Fibroblast of skin of back (primary cell): ENCODE results near the gene SLC25A38. TPM values are rescaled to one million over a fixed set of nuclear protein-coding genes. Genes with fewer than 3 reads are reported as not detected.
A peak's percentile ranks its signal among the peaks of the same experiment; 100 is the strongest.
"Not testable (repeated sequence)": the region's sequence is repeated elsewhere in the genome, so short reads cannot be mapped to it uniquely, and the experiment has no call there.

Experiments
- DNase-seq: peaks from one replicate; pipeline ENCODE4 v3.0.0-alpha.2; 2013
- polyA plus RNA-seq, 2 experiments: library from polyadenylated mRNA; unstranded; fragments of 120-200 nt; gene quantifications; one replicate each; pipeline ENCODE4 v1.2.1, GENCODE V29; 2013; ENCODE audit not compliant: insufficient read length in 2 of 2

Gene SLC25A38
- 24.7 TPM for polyA plus RNA-seq (2013, experiment 1 of 2; ENCODE audit: insufficient read length)
- 15.8 TPM for polyA plus RNA-seq (2013, experiment 2 of 2; ENCODE audit: insufficient read length)

DNA sequence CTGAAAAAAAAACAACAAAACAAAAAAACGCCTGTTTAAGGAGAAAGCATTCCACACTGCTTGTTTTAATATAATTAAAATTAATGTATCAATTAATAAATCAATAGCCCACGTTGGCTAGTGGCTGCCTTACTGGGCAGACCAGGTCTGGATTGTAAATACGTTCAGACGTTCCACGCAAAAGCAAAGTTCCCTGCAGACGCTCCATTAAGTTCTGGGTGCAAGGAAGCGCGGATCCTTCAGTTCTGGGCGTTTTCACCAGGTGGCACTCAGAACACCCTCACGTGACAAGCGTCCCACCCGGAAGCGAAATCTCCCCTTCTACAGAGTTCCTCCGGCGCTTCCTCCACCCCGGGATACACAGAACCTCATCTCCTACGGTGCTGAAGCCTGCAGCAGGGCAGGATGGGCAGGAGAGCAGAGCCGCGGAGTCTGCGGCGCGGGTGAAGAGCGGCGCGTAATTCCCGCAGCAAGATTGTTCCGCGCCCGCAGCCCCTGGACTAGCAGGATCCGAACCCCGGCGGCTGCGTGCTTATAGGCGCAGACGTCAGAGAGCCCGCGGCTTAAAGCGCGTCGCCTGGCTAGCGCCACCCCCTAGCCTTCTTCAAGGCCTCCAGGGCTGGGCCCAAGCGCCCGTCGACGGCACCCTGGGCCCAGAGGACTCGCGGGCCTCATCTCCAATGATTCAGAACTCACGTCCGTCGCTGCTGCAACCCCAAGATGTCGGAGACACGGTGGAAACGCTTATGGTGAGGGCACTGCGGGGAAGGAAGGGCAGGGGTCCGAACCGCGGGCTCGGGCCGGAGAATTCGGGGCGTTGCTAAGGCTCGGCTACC lies at the start of gene SLC25A38:
Gene SLC25A38, plus strand, starts transcription at position 326 of the 836 bp plus-strand sequence. Its CDS starts 355 bp downstream, at position 681.
- peak; percentile 84 for DNase-seq

- DNase-seq, result no peak
Measured at GRCh38 chr3:39333607-39334006, 49.6 kb upstream of the SLC25A38 start.

DNA sequence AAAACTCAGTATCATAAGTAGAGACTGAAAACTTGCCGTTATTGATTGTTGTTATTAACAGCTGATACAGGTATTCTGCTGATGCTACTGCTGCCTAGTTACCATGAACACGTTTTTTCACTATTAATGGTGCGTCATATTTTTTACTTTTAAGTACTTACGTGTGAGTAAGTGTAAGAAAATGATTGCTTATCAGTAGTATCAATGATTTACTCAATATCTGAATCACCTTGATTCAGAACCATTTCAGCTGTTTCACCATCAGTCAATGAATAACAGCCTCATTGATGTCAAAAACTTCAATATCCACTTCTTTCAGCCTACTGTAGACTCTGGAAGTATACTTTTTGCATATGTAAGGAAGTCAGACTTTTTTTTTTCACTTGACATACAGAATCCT lies 49.0 kb upstream of the SLC25A38 start:
- no peak for DNase-seq

DNA sequence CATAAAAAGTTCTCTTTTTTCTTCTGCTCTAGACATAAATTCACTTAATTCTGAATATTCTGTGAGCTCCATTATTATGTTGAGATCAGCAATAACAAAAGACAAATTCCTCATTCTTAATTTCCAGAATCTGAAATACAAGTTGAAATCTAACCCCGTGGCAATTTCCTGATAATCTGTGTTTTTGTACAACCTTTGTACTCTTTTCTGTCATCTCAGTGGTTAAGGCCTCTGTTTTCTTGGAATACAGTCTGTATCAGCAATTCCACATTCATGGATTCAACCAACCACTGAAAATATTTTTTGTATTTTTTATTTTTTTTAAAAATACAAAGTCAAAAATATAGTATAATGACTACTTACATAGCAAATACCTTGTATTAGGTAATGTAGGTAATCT lies 45.0 kb upstream of the SLC25A38 start:
- DNase-seq, result no peak

DNA sequence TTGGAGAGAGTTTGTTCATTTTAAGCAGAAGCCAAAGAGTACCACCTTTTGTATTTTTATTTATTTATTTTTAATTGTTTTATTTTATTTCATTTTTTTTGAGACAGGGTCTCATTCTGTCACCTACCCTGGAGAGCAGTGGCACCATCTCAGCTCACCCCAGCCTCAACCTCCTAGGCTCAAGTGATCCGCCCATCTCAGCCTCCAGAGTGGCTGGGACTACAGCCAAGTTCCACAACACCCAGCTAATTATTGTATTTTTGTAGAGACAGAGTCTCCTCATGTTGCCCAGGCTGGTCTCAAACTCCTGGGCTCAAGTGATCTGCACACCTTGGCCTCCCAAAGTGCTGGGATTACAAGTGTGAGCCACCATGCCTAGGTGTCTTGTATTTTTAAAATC lies 44.1 kb upstream of the SLC25A38 start:
- no peak for DNase-seq

DNA sequence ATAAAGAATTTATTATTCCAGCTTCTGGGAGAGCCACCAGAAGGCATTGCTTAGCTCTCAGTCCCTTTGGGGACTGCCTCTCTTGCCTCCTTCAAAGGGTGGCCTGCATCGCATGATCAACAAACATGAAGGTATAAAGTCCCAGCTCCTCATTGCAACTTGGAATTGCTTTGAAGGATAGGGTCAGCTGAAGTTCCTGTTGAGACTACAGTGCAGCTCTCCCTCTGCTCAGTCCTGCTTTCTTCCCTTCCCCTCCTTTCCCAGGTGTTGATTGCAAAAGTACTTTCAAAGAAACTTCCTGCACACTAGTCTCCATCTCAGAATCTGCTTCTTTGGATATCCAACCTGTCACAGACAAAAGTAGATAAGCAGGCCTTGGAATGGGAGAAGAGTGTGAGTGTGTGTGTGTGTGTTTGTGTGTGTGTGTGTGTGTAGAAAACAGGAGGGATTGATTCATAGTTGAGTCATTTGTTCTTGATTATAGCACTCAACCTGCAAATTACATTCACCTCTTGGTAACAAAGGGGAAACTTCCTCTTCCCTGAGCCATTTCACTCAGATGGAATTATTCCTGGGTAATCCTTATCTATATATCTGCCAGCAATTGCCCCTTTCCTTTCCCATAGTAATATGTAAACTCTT lies 40.0 kb upstream of the SLC25A38 start:
- no peak for DNase-seq

- no peak for DNase-seq
Measured at GRCh38 chr3:39343760-39344159, 39.4 kb upstream of the SLC25A38 start.

- DNase-seq, result no peak
Measured at GRCh38 chr3:39344746-39345344, 38.3 kb upstream of the SLC25A38 start.

DNA sequence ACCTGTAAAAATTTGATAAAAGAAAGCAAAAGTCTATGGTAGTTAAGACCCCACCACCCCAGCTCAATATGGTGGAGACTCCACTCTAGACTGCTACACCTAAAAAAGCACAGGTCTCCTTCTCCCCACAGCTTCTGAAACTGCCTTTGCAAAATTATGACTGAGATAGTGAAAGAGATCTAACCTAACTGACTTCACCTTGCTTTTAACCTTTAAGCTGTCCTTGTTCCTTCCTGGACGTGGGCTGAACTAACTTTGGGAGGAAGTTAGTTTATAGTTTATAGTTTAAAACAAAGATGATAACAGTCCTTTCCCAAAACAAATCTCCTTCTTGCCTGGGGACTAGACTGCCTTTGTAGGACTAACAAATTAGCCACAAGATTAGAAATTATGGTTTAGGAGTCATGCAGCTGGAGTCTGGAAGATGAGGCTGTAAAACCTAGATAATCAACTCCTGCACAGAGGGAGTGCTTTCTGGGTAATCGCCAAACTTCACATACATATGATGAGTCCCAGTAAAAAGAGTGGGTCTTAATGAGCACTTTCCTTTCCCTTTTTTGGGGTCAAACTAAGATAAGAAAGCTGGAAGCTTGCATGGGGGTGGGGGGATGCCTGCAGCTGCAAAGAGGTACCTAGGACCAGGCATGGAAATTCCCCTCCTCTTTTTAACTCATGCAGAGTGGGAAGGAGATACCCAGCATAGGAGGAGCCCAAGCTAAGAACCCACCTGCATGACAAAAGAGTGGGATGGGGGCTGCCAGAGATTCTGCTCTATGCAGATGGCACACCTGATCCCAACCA lies 36.2 kb upstream of the SLC25A38 start:
- DNase-seq, result no peak

DNA sequence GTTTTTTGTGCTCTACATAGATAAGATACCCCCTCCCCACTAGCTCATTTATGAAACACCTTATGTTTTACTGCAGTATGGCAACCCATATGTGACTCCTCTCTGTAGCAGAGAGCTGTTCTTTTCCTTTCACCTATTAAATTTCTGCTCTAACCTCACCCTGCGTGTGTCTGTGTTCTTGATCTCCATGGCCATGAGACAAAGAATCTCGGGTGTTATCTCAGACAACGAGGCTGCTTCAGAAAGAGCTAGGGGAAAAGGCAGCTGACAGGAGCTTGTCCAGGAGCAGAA lies 35.6 kb upstream of the SLC25A38 start:
- no peak for DNase-seq

- no peak for DNase-seq
Measured at GRCh38 chr3:39349080-39349479, 34.1 kb upstream of the SLC25A38 start.

DNA sequence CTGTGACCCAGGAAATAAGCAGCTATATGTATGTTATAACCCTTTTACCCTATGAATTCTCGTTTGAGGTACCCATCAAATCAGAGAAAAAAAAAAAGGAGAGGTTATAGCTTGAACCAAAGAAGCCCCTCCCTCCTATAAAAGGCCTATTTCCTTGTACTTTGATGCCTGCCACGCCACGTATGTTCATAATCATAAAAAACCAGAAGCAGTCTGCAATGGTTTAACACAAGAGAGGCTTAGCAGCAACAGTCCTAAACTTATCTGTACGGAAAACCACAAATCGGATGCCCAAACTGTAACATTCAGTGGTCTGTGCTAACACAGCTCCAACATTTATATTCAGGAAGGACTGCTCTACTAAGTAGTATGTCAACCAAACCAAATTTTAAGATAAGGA lies 32.5 kb upstream of the SLC25A38 start:
- no peak for DNase-seq

DNA sequence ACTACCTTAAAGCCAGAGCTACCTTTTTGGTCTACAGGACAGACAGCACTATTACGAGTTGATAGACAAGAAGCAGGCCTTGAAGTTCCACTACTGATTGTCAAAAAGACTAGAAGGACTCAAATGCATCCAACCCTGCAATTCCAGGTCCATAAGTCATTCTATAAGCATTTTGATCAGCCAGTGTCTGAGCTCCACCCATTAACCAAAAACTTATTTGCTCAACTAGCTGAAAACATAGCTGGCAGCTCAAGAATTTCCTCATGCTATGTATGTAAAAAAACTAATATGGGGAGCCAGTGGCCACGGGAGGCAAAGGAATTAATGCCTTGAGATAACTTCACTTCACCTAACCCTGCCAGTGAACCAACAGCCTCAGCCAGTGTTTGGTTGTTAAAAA lies 32.0 kb upstream of the SLC25A38 start:
- DNase-seq, result not testable (repeated sequence)

GRCh38 chr3:39353168-39353927 lies 29.8 kb upstream of the SLC25A38 start:
- DNase-seq, result not testable (repeated sequence)

GRCh38 chr3:39358333-39358732 lies 24.8 kb upstream of the SLC25A38 start:
- no peak for DNase-seq

GRCh38 chr3:39361252-39361927 lies 21.8 kb upstream of the SLC25A38 start:
- no peak for DNase-seq

DNA sequence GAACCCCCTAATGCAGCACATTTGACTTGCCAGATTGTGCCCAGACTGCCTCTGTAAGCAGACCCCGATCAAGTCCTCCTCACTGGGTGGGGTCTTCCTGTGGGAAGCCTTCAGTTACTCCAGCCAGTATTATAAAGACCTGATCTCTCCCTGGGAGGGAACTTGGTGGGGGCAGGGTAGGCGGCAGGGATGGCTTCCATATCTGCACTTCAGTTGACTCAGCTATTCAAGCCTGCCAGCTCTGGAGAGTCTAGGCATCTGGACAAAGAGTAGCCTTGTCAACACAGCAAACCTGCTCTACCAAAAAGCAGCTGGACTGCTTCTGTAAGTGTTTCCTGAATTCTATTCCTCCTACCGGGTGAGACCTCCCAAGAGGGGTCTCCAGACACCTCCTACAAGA lies 21.0 kb upstream of the SLC25A38 start:
- DNase-seq, result no peak

GRCh38 chr3:39362812-39363211 lies 20.4 kb upstream of the SLC25A38 start:
- no peak for DNase-seq

DNA sequence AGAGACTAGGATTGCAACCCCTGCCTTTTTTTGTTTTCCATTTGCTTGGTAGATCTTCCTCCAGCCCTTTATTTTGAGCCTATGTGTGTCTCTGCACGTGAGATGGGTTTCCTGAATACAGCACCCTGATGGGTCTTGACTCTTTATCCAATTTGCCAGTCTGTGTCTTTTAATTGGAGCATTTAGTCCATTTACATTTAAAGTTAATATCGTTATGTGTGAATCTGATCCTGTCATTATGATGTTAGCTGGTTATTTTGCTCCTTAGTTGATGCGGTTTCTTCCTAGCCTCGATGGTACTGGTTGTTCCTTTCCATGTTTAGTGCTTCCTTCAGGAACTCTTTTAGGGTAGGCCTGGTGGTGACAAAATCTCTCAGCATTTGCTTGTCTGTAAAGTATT lies 12.7 kb upstream of the SLC25A38 start:
- DNase-seq, result not testable (repeated sequence)

DNA sequence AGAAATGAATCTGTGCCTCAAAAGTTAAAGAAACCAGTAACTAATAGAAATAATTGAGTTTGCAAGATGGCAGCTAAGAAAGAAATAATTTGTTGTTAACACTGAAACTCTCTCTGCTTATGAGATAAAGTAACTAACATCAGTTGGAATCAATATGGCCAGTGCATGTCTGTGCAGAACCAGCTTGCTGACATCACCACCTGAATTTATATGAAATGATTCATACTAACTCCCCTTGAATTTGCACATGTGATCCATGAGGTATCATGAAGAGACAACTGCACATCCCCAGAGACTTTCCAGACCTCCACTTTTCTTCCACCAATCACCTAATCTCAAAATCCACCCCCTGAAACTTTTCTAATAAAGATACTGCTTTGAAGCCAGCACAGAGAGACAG lies 10.3 kb upstream of the SLC25A38 start:
- DNase-seq, result no peak

DNA sequence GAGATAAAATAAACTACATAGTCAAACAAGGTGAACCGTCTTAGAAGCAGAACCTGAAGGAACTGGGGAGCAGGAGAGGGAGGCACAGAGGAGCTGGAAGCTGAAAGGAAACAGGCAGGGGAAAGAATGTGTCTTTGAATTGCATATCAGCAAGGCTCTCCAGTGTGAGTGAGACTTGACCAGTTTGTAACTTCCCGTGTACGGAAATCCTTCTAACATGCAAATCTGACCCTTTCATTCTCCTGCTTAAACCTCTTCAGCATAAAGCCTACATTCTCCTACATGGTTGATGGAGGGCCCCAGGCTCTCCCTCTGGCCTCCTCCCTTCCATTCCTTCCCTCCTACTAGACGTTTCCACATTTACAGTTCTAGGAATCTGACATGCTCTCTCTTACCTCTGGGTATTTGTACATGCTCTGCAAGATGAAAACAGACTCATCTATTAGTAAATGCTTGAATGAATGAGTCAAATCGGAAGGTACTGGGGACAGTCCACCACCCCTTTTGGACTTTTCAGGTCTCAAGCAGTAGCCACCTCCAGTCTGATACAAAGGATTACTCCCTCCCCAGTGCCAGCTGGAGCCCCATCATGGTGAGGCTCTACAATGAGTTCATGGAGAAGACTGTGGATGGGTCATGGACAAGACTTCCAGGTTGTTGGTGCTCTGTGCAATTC lies 6.1 kb upstream of the SLC25A38 start:
- no peak for DNase-seq
